Measurements from ENCODE around the gene EXOC4.

EXOC4 gene

DNA sequence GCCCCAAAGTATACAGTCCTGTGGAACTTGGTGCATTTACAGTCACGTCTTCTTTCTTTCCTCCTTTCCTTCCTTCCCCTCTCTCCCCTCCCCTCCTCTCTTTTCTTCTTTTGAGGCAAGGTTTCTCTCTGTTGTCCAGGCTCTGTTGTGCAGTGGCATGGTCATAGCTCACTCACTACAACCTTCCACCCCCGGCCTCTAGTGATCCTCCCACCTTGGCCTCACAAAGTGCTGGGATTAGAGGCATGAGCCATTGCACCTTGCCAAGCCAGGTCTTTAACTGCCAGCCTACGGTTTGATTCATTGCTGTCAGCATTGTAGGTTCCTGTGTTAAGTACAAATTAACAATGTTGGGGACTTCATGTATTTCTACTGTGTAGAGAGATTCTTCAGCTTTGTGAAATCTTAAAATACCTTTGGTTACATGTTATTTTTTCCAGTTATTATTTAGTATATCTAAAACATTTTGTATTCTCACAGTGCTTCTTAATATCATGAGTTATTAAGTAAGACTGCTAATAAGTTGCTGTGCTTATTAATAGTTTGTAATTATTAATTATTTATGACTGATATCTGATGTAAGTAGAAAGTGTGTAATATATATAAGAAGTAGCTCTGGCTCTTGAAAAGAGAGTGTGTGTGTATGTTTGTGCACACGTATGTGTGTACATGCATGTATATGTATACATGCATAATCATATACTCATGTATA, 320.8 kb downstream of the EXOC4 start:
- no peak for DNase-seq (ENCODE audit: low read depth)

DNA sequence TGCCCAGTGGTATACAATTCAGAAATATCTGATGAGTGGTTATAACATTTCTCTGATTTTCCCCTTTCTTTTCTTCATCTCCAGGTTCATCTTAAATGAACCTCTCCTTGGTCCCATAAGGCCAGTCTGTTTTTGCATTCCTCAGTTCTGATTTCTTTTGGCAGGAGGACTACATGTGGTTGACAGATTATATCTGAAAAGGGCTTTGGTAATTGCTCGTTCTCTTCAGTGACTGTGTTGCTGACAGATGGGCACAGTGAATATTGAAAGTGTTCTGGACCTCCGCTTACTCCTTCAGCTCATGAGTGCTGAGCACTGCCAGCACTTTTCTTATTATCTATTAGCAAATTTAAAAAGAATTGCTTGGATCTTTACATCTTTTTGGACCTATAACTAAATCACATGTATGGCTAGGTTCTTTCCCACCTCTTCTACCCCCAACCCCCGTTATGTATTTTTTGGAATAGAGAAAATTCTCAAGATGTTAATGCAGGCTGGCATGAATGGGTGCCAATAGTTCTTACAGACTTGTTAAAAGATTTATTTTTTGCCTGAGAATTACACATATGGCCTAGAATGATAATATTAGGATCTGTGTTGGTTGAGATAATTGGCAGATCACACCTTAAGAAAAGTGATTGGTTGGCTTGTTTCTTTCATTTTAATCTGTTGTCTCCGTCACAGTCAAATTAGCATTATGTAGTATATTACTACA, 323.0 kb downstream of the EXOC4 start:
- DNase-seq (ENCODE audit: low read depth): no peak

DNA sequence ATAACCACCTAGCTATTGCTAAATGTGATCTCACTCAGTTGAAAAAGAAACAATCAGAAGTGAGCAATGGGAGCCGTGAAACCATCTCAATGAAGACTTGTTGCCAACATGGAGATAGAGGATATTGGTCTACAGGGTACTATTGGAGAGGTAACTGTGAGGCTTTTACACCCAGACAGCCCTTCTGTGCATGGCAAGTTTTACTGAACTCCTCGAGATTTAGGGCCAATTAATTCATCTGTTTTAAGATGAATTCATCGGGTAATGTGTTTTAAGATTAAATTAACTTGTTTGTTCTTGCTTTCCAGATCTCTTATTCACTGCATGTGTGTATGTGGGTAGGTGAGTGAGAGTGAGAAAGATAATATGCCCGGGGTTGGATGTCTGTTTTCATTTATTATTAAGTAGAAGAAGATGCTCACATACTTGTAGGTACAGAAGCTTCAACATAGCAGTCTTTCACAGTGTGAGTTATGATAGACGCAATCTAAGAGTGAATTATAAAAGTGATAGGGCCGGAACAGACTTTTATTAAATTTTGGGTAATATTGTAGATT, 323.8 kb downstream of the EXOC4 start:
- no peak for DNase-seq (ENCODE audit: low read depth)

DNA sequence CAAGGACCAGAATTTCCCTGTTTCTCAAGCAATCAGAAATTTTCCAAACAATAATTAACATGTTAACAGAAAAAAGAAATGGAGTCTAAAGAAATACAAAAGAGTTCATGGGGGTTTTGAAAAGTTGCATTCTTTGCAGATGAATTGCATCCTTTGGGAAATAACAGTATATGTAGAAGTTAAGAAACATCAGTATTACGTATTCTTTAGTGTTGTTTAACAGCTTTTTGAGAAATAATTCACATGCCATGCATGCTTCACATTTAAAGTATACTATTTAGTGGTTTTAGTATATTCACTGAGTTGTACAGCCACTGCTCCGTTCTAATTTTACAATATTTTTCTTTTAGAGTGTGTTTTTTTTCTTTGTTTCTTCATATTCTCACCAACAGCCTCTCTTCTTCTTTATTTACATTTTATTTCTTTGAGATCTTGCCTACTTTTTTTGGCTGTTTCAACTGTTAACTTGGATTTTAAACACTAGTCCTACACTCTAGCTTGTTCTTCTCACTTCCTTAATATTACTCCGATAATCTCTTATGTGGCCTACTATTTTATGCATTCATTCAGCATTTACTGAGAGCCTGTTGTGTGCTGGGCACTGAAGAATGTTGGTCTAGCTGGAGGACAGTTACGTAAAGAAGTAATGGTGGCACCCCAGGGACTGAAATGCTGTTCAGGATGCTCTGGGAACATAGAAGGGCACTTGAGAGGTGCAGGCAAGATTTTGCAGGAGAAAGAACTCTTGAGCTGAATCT, 330.1 kb downstream of the EXOC4 start:
- DNase-seq (ENCODE audit: low read depth): no peak

- no peak for DNase-seq (ENCODE audit: low read depth)
Observed at GRCh38 chr7:133583545-133584171, 330.8 kb downstream of the EXOC4 start.

GRCh38 chr7:133584956-133585668, 332.2 kb downstream of the EXOC4 start:
- no peak for DNase-seq (ENCODE audit: low read depth)

DNA sequence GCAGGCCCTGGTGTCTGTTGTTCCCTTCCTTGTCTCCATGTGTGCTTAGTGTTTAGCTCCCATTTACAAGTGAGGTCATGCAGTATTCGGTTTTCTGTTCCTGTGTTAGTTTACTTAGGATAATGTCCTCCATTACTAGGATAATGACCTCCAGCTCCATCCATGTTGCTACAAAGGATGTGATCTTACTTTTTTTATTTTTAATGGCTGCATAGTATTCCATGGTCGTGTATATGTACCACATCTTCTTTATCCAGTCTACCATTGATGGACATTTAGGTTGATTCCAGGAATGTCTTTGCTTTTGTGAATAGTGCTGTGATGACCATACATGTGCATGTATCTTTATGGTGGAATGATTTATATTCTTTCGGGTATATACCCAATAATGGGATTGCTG, 333.4 kb downstream of the EXOC4 start:
- DNase-seq (ENCODE audit: low read depth): no peak

GRCh38 chr7:133587903-133588302, 335.0 kb downstream of the EXOC4 start:
- DNase-seq (ENCODE audit: low read depth): no peak

- no peak for DNase-seq (ENCODE audit: low read depth)
Observed at GRCh38 chr7:133590795-133591194, 337.9 kb downstream of the EXOC4 start.

DNA sequence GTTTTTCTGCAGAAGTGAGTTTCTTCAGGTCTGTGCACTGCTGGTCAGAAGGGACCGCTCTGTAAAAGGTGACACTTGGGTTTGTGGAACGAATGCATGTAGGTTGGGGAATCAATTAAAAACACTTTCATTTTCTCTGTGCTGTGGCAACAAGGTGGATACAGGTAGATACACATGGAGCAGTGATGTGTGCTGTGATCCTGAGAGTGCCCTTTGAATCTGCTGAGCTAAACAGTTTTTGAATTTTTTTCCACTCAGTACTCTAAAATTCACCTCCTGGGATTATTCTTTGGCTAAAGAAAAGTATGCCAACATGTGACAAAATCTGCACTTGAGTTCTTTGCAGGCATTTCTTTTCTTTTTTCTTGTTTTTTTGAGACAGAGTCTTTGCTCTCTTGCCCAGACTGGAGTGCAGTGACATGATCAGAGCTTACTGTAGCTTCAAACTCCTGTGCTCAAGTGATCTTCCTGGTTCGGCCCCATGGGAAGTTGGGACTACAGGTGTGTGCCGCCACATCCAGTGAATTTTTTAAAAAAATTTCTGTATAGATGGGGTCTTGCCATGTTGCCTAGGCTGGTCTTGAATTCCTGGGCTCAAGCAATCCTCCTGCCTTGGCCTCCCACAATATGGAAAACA, 338.9 kb downstream of the EXOC4 start:
- DNase-seq (ENCODE audit: low read depth): no peak

DNA sequence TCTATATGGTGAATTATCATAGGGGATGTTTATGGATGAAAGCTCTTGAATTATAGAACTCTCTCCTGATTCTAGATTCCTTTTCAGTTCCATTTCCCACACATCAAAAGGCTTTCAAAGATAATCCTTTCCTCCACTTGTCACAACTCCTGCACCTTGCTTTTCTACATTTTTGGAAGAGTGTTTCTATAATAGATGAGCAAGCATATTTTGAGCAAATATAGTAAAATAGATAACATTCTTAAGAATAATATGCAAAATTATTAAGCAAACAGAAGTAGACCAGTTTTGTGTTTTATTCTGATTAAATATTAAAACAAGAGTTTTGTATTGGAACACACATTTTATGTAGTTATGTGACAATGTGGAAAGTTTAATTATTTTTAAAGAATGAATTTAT, 340.7 kb downstream of the EXOC4 start:
- DNase-seq (ENCODE audit: low read depth): no peak

DNA sequence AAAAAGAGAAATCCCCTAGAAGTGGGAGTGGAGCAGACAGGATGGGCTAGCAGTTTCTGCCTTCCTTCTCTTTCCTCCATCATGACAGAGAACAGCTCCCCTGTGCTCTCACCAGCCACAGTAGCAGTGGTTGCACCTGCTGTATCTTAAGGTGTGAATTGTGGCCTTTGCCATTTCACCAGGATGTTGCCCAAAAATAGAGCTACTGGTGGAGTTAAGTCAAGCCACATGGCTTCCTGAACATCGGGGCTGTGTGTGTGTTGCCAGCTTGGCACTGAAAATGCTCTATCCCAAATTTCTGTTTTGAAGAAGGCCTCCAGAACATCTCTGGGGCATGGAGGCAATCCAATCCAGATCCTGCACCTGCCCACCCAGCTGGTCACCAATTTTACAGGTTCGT, 348.7 kb downstream of the EXOC4 start:
- no peak for DNase-seq (ENCODE audit: low read depth)

DNA sequence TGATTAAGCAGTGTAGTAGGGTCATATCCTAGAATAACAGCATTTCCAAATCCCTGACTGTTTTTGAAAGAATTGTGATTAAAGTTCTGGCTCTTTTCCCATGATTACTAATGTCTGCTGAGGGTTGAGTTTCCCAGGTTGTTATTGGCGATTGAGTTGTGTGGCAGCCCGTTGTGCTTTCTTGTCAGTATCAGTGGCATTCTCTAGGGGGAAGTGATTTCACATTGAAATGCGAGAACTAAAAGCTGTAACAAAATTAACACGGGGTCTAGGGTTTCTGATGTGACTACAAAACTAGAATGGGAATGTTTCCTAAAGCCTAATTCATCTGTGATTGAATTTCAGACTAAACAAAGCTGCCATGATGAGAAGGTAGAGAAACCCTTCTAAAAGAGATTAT, 349.4 kb downstream of the EXOC4 start:
- DNase-seq (ENCODE audit: low read depth): no peak

GRCh38 chr7:133606991-133607390, 354.1 kb downstream of the EXOC4 start:
- DNase-seq (ENCODE audit: low read depth): no peak

DNA sequence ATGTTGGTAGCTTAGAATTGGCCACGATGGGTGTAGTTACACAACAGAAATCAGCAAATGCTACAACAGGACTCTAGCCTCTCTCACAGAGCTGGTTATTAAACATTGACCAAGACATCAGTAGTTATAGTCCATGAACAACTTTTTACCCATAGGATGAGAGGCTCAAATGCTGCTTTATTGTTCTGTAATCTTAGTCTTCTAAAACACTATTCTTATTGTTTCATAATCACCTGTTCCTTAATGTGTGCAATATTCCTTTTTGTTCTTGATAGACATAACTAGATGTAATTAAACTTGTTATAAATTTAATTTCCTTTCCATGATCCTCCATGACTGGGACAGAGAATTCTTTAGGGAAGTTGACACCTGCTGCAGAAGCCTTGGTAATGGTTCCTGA, 356.9 kb downstream of the EXOC4 start:
- no peak for DNase-seq (ENCODE audit: low read depth)

- no peak for DNase-seq (ENCODE audit: low read depth)
Observed at GRCh38 chr7:133611955-133612354, 359.1 kb downstream of the EXOC4 start.

- no peak for DNase-seq (ENCODE audit: low read depth)
Observed at GRCh38 chr7:133613250-133613790, 360.4 kb downstream of the EXOC4 start.

DNA sequence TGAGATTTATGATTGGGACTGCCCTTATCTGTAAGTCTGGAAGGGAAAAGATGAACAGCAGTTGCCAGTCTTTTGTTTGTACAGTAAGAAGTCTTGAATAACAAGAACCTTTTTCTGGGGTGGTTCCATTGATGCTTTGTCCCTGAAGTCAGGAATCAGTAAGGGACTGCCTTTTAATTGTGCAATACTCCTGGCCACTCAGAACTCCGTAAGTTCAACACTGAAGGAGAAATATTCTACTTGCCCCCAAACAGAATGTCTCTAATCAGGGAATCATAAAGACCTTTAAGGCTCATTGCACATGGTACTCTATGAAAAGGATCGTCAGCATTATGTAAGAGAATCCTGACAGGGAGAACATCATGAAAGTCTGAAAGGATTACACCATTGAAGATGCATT, 361.4 kb downstream of the EXOC4 start:
- DNase-seq (ENCODE audit: low read depth): no peak

GRCh38 chr7:133618970-133619369, 366.1 kb downstream of the EXOC4 start:
- no peak for DNase-seq (ENCODE audit: low read depth)

DNA sequence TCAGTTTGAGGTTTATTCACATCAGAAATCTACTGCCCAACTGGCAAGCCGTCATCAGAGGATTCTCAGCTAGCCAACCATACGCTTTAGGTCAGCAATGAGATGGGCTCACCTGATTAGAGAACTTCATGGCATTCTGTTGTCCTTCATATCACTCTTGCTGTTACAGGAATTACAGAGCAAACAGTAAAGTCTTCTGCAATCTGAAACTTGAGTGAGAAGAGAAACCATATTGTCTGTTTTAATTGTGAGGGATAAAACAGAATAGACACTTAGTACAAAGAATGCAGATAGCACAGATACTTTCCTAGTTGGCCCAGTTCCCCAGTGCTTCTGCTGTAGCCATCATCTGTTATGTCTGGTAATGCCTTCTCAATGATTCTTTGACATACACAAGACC, 366.6 kb downstream of the EXOC4 start:
- no peak for DNase-seq (ENCODE audit: low read depth)

GRCh38 chr7:133623721-133624120, 370.8 kb downstream of the EXOC4 start:
- no peak for DNase-seq (ENCODE audit: low read depth)

Measured in activated gamma-delta T cell treated with anti-CD3 and anti-CD28 coated beads, Interleukin-2, amount 50 U/mL, for 16 hours (primary cell).